Measurements from ENCODE around the gene ATP13A3.

ATP13A3 gene

GRCh38 chr3:194475138-194475932 is 11.5 kb downstream of the ATP13A3 start:
- no peak for DNase-seq

GRCh38 chr3:194474675-194475074 is 12.1 kb downstream of the ATP13A3 start:
- DNase-seq, result no peak

GRCh38 chr3:194472290-194472920 is 14.4 kb downstream of the ATP13A3 start:
- no peak for DNase-seq

- DNase-seq, result no peak
Observed at GRCh38 chr3:194471863-194472262, 14.9 kb downstream of the ATP13A3 start.

GRCh38 chr3:194470615-194471014 is 16.2 kb downstream of the ATP13A3 start:
- DNase-seq, result no peak

GRCh38 chr3:194469977-194470376 is 16.8 kb downstream of the ATP13A3 start:
- no peak for DNase-seq

- DNase-seq, result no peak
Observed at GRCh38 chr3:194468086-194468485, 18.7 kb downstream of the ATP13A3 start.

- DNase-seq, result no peak
Observed at GRCh38 chr3:194466761-194467356, 19.9 kb downstream of the ATP13A3 start.

GRCh38 chr3:194465920-194466570 is 20.8 kb downstream of the ATP13A3 start:
- no peak for DNase-seq

GRCh38 chr3:194465246-194465645 is 21.6 kb downstream of the ATP13A3 start:
- no peak for DNase-seq

GRCh38 chr3:194464692-194465091 is 22.1 kb downstream of the ATP13A3 start:
- DNase-seq, result no peak

- no peak for DNase-seq
Observed at GRCh38 chr3:194462936-194463335, 23.9 kb downstream of the ATP13A3 start.

GRCh38 chr3:194460566-194460965 is 26.2 kb downstream of the ATP13A3 start:
- DNase-seq, result no peak

- no peak for DNase-seq
Observed at GRCh38 chr3:194458131-194458530, 28.7 kb downstream of the ATP13A3 start.

GRCh38 chr3:194455481-194455880 is 31.3 kb downstream of the ATP13A3 start:
- DNase-seq, result no peak

GRCh38 chr3:194450341-194450740 is 36.5 kb downstream of the ATP13A3 start:
- no peak for DNase-seq

GRCh38 chr3:194449913-194450312 is 36.9 kb downstream of the ATP13A3 start:
- no peak for DNase-seq

- DNase-seq, result no peak
Observed at GRCh38 chr3:194447657-194448056, 39.1 kb downstream of the ATP13A3 start.

- DNase-seq, result no peak
Observed at GRCh38 chr3:194447161-194447560, 39.6 kb downstream of the ATP13A3 start.

GRCh38 chr3:194446754-194447153 is 40.0 kb downstream of the ATP13A3 start:
- no peak for DNase-seq

- no peak for DNase-seq
Observed at GRCh38 chr3:194446172-194446571, 40.6 kb downstream of the ATP13A3 start.

- DNase-seq, result no peak
Observed at GRCh38 chr3:194443901-194444300, 42.9 kb downstream of the ATP13A3 start.

- DNase-seq, result no peak
Observed at GRCh38 chr3:194440756-194441155, 46.0 kb downstream of the ATP13A3 start.

All from activated T-cell treated with anti-CD3 and anti-CD28 coated beads for 4 hours (primary cell).